ENCODE data around the gene LRP1B.

LRP1B gene

GRCh38 chr2:140410695-140411094 is 1720.1 kb downstream of the LRP1B start:
- H3F3A ChIP-seq (ENCODE audit: control insufficient read depth, insufficient read depth): no peaks in the 10 kb centered on the region
- H3K27me3 ChIP-seq (ENCODE audit: control insufficient read depth, low read length): no peaks in the 10 kb centered on the region
- no peaks in the 10 kb centered on the region for H3K36me3 ChIP-seq (ENCODE audit: control insufficient read depth, low read length)
- TF ChIP-seq CTCF (IDR thresholded peaks at IDR 0.05; ENCODE audit: low read depth, low read length, poor library complexity, severe bottlenecking) (no peak), EZH2phosphoT487 (IDR thresholded peaks at IDR 0.05; ENCODE audit: borderline replicate concordance, low read length) (no peak)
- H4K20me1 ChIP-seq (ENCODE audit: control insufficient read depth, insufficient read depth, low read depth, low read length): no peaks in the 10 kb centered on the region
- no peaks in the 10 kb centered on the region for H3K79me2 ChIP-seq (ENCODE audit: control insufficient read depth, low read length)
- H3K4me1 ChIP-seq (ENCODE audit: control insufficient read depth, low read length): no peaks in the 10 kb centered on the region
- no peaks in the 10 kb centered on the region for H3K9me2 ChIP-seq (replicated peaks; ENCODE audit: control insufficient read depth, low read length)
- H3K4me2 ChIP-seq (ENCODE audit: low read length): no peak overlapping the region
- H3K4me3 ChIP-seq (ENCODE audit: low read length): no peak overlapping the region
- H3K9me3 ChIP-seq (ENCODE audit: control insufficient read depth, insufficient read depth, low read length): no peaks in the 10 kb centered on the region; the same call in 1 of the 2 replicates
- no peak overlapping the region for H3K27ac ChIP-seq (ENCODE audit: low read depth, low read length)

GRCh38 chr2:140401056-140401455 is 1729.8 kb downstream of the LRP1B start:
- Histone ChIP-seq H3K9me2 (replicated peaks; ENCODE audit: control insufficient read depth, low read length) (no peaks in the 10 kb centered on the region), H3K4me2 (ENCODE audit: low read length) (no peak overlapping the region)

GRCh38 chr2:140392824-140393223 is 1738.0 kb downstream of the LRP1B start:
- no peaks in the 10 kb centered on the region for H3K9me3 ChIP-seq (ENCODE audit: control insufficient read depth, insufficient read depth, low read length)
- no peaks in the 10 kb centered on the region for H3K79me2 ChIP-seq (ENCODE audit: control insufficient read depth, low read length)
- no peak overlapping the region for H3K4me3 ChIP-seq (ENCODE audit: low read length)
- H3K36me3 ChIP-seq (ENCODE audit: control insufficient read depth, low read length): no peaks in the 10 kb centered on the region
- H3K27ac ChIP-seq (ENCODE audit: low read depth, low read length): no peak overlapping the region
- H3K4me2 ChIP-seq (ENCODE audit: low read length): no peak overlapping the region
- TF ChIP-seq EZH2phosphoT487 (IDR thresholded peaks at IDR 0.05; ENCODE audit: borderline replicate concordance, low read length) (no peak), CTCF (IDR thresholded peaks at IDR 0.05; ENCODE audit: low read depth, low read length, poor library complexity, severe bottlenecking) (no peak)
- no peaks in the 10 kb centered on the region for H3F3A ChIP-seq (ENCODE audit: control insufficient read depth, insufficient read depth)
- H3K9me2 ChIP-seq (replicated peaks; ENCODE audit: control insufficient read depth, low read length): no peaks in the 10 kb centered on the region
- no peaks in the 10 kb centered on the region for H3K27me3 ChIP-seq (ENCODE audit: control insufficient read depth, low read length)
- no peaks in the 10 kb centered on the region for H4K20me1 ChIP-seq (ENCODE audit: control insufficient read depth, insufficient read depth, low read depth, low read length)
- no peaks in the 10 kb centered on the region for H3K4me1 ChIP-seq (ENCODE audit: control insufficient read depth, low read length)

More at GRCh38 chr2:140401056-140401455, 1729.8 kb downstream of the LRP1B start:
- no peaks in the 10 kb centered on the region for H3K27me3 ChIP-seq (ENCODE audit: control insufficient read depth, low read length)
- H3K79me2 ChIP-seq (ENCODE audit: control insufficient read depth, low read length): no peaks in the 10 kb centered on the region
- H3K9me3 ChIP-seq (ENCODE audit: control insufficient read depth, insufficient read depth, low read length): no peaks in the 10 kb centered on the region
- H3K4me1 ChIP-seq (ENCODE audit: control insufficient read depth, low read length): no peaks in the 10 kb centered on the region
- H4K20me1 ChIP-seq (ENCODE audit: control insufficient read depth, insufficient read depth, low read depth, low read length): no peaks in the 10 kb centered on the region
- TF ChIP-seq EZH2phosphoT487 (IDR thresholded peaks at IDR 0.05; ENCODE audit: borderline replicate concordance, low read length) (no peak), CTCF (IDR thresholded peaks at IDR 0.05; ENCODE audit: low read depth, low read length, poor library complexity, severe bottlenecking) (no peak)
- no peak overlapping the region for H3K27ac ChIP-seq (ENCODE audit: low read depth, low read length)
- H3K36me3 ChIP-seq (ENCODE audit: control insufficient read depth, low read length): no peaks in the 10 kb centered on the region
- H3K4me3 ChIP-seq (ENCODE audit: low read length): no peak overlapping the region
- H3F3A ChIP-seq (ENCODE audit: control insufficient read depth, insufficient read depth): no peaks in the 10 kb centered on the region
